AG04449 (cell line): ENCODE measurements around the gene MRC1.

Experiments
- CTCF ChIA-PET: fragments of 350-600 bp; formaldehyde crosslinking; extraction: SDS; loops from one replicate; lab custom pipeline; 2021; ENCODE audit warnings: antibody characterized with exemption; lab: Yijun Ruan, JAX
- POLR2A ChIA-PET: fragments of 400-600, 350-600 bp; formaldehyde crosslinking; extraction: SDS; loops from one replicate; lab custom pipeline; 2020; ENCODE audit warnings: antibody characterized with exemption, inconsistent platforms; lab: Yijun Ruan, JAX
- DNase-seq: peaks from one replicate; pipeline ENCODE4 v3.0.0-alpha.2; 2010; ENCODE audit warnings: low read depth, low spot score
- H3K4me3 ChIP-seq: 2 replicates; pipeline ENCODE4 v1.5.1; 2011; ENCODE audit warnings: low read depth, mild to moderate bottlenecking, control low read depth, low read length
- CTCF ChIP-seq: IDR thresholded peaks from one replicate; pipeline ENCODE4 v1.5.1; 2011; ENCODE audit warnings: mild to moderate bottlenecking, moderate library complexity, low read length, control low read depth, inconsistent platforms; ENCODE audit not compliant: insufficient read depth; ENCODE audit errors: missing control alignments

Gene MRC1

GRCh38 chr10:17857040-17857439 lies 47.9 kb downstream of the MRC1 start:
- no peak for DNase-seq
- H3K4me3 ChIP-seq, result no peak overlapping the region
- TF ChIP-seq CTCF, result no peak
- ChIA-PET CTCF (interaction anchor here (3.3 kb wide), 1 partner anchor 9 kb away, joined by 13 read pairs; no protein-coding TSS in a partner anchor), POLR2A (no interaction called here)

- DNase-seq, result no peak
- TF ChIP-seq CTCF, result no peak
- POLR2A ChIA-PET, result no interaction called here
- CTCF ChIA-PET, result interaction anchor here (0.8 to 3.3 kb wide), 3 partner anchors 11 to 354 kb away, joined by 3 to 13 read pairs (median 3); no protein-coding TSS in a partner anchor
- H3K4me3 ChIP-seq, result no peak overlapping the region
Measured at GRCh38 chr10:17859492-17860156, 50.5 kb downstream of the MRC1 start.

- H3K4me3 ChIP-seq, result no peak overlapping the region
- no peak for DNase-seq
- ChIA-PET POLR2A (no interaction called here), CTCF (no interaction called here)
- no peak for TF ChIP-seq CTCF
Measured at GRCh38 chr10:17861760-17862159, 52.6 kb downstream of the MRC1 start.

GRCh38 chr10:17865351-17865750 lies 56.2 kb downstream of the MRC1 start:
- ChIA-PET CTCF (interaction anchor here (0.8 to 1.0 kb wide), 2 partner anchors 16 to 258 kb away, joined by 3 read pairs; no protein-coding TSS in a partner anchor), POLR2A (no interaction called here)
- DNase-seq, result no peak
- TF ChIP-seq CTCF, result no peak
- H3K4me3 ChIP-seq, result no peak overlapping the region

GRCh38 chr10:17866346-17866745 lies 57.2 kb downstream of the MRC1 start:
- DNase-seq, result no peak
- ChIA-PET POLR2A (no interaction called here), CTCF (no interaction called here)

GRCh38 chr10:17867056-17867455 lies 57.9 kb downstream of the MRC1 start:
- no peak overlapping the region for H3K4me3 ChIP-seq
- CTCF ChIA-PET, result interaction anchor here (1.0 kb wide), 1 partner anchor 458 kb away, joined by 4 read pairs; no protein-coding TSS in a partner anchor
- POLR2A ChIA-PET, result no interaction called here
- DNase-seq, result no peak
- no peak for TF ChIP-seq CTCF

More at GRCh38 chr10:17866346-17866745, 57.2 kb downstream of the MRC1 start:
- H3K4me3 ChIP-seq, result no peak overlapping the region
- no peak for TF ChIP-seq CTCF
